Left kidney (tissue), 2 donors: ENCODE data around the gene SRSF2. TPM values are rescaled to one million over a fixed set of nuclear protein-coding genes. Genes with fewer than 3 reads are reported as not detected.
"Not testable (repeated sequence)": the region's sequence is repeated elsewhere in the genome, so short reads cannot be mapped to it uniquely, and the experiment has no call there.

Experiments
- DNase-seq: peaks from one replicate; pipeline ENCODE4 v3.0.0-alpha.2; 2013
- polyA plus RNA-seq: library from polyadenylated mRNA; unstranded; fragments of 120-200 nt; gene quantifications from one replicate; pipeline ENCODE4 v1.2.1, GENCODE V29; 2013; ENCODE audit not compliant: insufficient read length

The SRSF2 gene
- polyA plus RNA-seq, 1 donor, result 473 TPM

DNA sequence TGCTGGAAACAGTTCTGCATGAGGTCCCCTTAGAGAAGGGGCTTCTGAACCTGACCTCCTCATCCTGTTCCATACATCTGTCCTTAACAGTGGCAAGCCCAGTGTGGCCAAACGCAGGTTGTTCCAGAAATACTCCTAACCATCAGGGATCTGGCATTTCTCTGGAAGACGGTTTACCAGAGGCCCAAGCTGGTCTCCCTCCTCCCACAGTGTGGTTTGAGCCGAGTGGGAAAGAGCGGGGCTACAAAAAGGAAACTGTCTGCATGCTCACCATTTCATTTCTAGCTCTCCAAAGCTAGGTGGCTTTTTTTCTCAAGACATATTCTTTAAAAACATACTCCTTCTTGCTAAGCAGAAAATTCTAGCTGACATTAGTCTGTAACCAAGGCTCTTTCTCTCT lies 32.3 kb downstream of the SRSF2 start:
- DNase-seq, result no peak

DNA sequence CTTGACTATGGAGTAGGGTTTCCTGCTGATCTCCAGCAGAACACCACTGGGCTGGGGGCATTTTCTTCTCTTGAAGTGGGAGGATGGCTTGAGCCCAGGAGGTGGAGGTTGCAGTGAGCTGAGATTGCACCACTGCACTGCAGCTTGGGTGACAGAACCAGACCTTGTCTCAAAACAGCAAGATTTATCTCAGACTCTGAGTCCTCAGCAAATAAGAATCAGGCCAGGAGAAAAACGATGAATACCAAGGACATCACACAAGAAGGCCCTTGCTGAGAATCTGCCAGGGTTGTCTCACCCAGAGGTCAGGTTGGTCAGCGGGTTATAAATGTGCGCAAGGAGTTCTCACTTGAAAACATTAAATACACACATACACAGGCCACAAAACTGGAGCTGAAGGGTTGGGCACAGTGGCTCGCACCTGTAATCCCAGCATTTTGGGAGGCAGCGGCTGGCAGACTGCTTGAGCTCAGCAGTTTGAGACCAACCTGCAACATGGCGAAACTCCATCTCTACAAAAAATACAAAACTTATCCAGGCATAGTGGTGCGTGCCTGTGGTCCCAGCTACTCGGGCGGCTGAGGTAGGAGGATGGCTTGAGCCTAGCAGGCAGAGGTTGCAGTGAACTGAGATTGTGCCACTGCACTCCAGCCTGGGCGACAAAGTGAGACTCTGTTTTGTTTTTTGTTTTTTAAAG lies 34.0 kb downstream of the SRSF2 start:
- DNase-seq, result no peak

DNA sequence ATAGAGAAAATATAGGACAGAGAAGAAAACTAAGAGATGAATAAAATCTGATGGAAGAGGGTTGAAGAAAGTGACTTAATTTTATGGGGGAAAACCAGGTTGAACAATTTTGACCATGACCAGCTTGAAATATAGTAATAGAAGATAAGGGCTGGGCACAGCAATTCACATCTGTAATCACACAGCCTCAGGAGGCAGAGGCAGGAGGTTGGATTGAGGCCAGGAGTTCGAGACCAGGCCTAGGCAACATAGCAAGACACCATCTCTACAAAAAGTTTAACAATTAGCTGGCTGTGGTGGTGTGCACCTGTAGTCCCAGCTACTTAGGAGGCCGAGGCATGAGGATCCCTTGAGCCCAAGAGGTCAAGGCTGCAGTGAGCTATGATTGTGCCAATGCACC lies 35.1 kb downstream of the SRSF2 start:
- no peak for DNase-seq

DNA sequence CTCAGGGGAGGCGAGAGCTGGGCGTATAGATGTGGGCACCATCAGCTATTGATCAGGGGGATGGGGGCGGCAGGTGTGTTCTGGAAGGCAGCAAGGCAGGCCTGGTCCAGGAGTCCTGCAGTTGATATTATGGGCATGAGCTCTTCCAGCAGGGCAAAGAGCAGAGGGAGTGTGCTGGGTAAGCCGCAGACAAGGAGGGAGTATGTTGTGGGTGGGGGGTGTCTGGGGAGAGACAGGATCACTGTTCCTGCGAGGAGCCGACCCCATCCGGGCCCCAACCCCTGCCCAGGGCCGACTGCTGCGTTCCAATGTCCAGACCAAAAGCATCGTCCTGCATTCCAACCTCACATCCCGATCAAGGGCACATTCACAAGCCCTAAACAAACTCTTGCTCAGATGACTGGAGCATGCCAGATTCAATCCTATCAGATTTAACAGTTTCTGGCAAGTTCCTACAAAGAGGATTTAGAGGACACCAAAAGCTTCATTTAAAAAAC lies 35.6 kb downstream of the SRSF2 start:
- DNase-seq, result no peak

DNA sequence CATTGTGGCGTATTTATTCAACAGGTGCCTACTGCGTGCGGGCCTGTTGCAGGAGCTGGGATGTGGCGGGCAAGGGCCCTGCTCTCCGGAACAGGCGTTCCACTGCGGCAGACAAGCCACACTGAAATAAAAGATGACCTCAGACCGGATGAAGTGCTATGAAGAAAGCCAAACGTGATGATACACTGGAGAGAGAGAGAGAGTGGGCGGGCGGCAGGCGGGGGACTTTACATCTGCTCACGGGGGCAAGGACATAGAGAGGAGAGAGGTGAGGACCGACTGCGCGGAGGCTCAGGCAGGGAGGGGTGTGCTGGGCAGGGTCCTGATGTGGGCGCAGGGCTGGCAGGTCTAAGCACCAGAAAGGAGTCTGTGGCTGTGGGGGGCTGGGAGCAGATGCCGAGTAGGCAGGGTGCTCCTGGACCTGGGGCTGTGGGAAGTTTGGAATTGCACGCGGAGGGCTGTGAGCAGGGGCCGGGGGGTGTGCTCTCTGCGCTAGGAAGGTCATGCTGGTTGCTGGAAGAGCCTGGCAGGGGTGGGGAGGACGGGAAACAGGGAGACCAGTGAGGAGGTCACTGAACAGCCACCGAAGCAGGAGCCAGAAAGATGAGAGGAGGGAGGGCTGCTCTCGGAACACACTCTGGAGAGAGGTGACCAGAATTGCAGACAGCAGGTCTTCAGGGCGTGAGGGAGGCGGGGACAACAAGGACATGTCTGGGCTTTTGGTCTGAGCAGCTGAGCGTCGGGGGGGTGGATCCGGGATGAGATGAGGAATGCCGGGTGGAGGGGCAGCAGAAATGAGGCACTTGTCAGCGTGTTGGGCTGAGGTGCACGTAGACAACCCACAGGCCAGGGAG lies 36.3 kb downstream of the SRSF2 start:
- DNase-seq, result no peak

DNA sequence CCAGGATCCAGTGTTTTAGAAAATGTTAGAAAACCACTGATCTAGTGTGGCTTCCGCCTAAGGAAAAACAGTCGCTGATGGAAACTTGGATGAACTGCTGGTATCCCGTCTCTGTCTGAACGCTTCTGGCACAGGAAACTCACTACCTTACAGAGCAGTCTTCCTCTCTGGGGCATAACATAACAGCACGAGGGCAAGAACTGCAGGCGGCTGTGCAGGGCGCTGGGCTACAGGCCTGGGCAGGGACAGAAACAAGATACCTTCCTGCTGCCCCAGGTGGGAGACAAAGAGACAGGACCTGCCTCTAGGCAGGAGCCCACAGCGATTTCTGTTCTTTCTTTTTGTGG lies 36.9 kb downstream of the SRSF2 start:
- DNase-seq, result no peak

DNA sequence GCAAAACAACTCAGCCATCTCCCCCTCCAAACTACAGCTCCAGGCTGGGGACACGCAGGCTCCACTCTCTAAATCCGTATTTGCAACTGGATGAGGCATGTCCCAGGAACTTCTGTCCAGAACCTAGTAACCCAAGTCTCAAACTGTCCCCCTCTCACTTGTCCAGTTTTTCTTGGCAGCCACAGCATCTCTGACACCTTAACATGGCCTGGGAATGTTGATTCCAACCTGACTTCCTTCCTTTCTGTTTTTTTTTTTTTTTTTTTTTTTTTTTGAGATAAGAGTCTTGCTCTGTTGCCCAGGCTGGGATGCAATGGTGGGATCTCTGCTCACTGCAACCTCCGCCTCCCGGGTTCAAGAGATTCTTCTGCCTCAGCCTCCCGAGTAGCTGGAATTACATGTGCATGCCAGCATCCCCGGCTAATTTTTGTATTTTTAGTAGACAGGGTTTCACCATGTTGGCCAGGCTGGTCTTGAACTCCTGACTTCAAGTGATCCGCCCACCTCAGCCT lies 38.6 kb downstream of the SRSF2 start:
- DNase-seq, result not testable (repeated sequence)

DNA sequence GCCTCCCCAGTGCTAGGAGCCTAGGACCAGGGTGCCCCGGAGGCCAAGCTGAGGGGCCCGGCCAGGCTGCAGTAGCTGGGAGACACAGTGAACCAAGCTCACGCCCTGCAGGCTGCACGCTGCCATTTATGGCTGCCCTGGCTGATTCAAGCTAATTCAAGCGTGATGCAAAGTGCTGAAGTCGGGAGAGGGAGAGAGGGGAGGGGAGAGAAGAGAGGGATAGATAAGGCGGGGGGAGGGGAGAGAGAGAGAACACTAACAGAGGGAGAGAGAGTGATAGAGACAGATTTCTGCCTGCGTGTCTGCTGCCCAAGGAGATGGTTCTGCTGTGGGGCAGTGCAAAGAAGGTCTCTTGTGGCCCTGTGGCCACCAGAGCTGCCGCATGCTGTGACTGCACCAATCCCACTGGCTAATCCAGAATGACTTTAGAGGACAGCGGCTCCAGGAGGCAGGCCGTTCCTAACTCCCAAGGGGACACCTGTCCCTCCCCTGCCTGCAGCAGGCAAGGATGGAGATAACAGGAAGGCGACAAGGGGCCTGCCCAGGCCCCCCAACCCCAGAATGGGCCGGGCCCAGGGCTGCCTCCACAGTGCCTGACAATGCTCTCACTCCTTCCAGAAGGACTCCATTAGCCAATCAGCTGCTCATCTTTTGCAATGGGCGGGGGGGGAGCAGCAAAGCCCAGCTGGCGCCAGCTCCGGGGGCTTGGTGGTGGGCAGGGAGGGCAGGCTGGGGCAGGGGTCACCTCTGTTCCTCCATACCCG lies 39.2 kb downstream of the SRSF2 start:
- DNase-seq, result no peak

DNA sequence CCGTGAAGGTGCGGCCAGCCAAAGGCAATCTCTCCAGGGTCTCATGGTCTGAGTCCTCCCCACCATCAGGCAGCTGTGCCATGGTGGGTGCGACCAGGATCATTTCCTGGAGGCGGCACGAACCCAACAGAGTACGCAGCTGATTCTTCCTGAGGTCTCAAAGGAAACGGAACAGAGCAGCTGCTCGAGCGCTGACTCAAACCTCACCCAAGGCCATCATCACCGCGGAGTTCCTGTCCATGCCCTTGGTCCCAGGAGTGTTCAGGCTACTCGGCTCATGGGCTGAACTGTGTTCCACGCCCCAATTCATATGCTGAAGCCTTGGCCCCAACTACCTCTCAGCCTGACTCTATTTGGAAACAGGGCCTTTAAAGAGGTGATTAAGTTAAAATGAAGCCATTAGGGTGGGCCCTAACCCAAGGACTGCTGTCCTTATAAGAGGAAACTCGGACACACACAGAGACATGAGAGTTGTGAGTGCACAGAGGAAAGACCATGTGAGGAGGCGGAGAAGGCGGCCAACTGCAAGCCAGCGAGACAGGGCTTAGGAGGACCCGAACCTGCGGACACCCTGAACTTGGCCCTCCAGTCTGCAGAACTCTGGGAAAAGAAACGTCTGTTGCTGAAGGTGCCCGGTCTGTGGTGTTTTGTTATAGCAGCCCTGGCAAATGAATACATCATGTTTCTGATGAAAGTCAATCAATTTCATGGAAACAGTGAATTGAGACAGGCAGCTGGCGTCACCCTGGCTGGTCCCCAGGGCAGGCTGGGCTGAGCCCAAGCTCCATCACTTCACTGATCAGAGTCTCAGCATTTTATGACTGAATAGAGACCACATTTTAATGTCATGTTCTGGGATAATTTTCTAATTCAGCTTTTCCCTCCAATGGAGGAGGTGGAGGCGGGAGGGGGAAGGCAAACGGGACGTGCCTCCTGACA lies 40.1 kb downstream of the SRSF2 start:
- DNase-seq, result no peak

DNA sequence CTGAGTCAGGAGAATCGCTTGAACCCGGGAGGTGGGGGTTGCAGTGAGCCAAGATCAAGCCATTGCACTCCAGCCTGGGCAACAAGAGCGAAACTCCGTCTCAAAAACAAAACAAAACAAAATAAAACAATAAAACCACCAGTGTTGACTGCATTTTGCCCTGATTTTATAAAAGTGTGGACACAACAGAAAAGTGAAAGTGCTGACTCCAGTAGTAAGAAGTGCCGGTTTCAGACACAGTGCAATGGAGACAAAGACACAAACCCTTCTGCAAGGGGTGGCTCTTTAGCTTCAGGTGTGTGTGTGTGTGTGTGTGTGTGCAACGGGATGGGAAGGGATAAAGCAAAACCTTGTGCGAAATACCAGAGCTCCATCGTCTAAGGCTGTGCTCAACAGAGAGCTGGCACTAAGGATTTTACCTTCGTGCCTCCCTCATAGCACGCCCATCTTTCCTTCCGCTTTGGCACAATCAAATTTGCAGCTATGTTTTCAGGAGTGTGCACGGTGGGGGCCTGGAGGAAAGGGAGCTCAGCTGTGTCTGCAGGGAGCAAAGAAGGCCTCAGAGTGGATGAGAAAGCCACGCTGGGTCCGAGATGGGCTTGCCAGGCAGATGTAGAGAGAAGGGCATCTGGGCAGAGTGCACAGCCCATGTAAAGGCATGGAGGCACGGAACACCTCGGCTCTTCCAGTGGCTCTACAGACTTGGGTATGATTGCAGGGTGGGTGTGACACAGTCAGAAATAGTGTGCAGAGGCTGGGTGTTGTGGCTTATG lies 41.9 kb downstream of the SRSF2 start:
- DNase-seq, result no peak

DNA sequence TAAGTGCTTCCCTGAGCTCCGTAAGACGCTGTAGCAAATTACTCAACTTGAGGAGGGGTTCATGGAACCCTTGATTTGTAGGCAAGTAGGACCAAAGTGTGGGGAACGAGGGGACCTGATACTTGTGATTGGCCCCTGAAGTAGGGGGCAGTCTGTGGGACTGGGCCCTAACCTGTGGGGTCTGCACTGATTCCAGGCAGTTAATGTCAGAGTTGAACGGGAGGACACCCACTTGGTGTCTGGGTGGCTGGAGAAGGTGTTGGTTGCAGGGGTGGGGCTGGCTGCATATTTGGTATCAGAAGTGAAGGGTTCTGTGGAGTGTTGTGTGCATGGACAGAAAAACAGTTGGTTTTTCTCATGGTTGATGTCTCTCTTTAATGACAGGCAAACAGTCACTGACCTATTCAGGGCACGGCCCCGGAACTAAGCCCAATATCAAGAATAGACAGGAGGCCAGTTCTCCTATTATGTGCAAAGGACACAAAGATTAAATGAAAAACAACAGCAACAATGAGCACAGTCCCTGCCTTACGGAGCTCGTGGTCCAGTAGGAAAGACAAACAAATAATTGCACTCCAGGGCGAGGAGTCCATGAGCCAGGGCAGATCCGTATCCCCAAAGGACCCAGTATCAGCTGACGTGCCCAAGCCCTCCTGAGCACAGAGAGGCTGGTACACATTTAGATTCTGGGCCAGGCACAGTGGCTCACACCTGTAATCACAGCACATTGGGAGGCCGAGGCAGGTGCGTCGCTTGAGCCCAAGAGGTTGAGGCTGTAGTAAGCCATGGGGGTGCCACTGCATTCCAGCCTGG lies 45.5 kb downstream of the SRSF2 start:
- DNase-seq, result no peak

DNA sequence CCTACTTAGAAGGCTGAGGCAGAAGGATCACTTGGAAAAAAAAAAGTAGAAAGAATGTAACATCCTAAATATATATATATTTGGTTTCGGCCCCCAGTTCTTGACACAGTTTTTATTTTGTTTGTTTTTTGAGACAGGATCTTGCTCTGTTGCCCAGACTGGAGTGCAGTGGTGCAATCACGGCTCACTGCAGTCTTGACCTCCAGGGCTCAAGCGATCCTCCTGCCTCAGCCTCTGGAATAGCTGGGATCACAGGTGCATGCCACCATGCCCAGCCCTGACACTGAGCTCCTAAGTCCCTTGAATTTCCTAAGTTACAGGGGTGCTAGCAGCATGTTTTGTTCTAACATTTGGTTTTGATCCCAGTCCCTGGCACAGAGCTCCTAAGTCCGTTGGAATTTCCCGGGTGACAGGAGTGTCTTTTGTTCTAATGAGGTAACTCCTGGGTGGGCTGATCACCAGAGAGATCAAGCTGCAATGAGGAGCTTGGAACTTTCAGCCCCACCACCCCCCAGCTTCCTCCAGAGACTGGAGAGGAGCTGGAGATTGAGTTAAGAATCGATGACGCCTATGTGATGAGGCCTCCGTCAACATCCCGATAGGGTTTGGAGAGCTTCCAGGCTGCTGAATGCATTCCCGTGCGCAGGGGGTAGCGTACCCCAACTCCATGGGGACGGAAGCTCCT lies 46.4 kb downstream of the SRSF2 start:
- no peak for DNase-seq

DNA sequence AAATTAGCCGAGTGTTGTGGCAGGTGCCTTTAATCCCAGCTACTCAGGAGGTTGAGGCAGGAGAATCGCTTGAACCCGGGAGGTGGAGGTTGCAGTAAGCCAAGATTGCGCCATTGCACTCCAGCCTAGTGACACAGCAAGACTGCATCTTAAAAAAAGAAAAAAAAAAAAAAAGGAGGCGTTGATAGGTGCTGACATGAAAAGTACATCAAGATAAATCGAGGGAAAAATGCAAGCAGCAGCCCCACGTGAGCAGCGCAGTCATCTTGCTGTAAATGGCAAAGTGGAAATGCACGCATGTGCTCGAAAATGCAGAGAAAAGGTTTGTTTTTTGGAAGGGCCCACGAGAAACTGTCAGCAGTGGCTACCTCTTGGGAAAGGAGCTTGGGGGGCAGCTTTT lies 47.3 kb downstream of the SRSF2 start:
- DNase-seq, result no peak

DNA sequence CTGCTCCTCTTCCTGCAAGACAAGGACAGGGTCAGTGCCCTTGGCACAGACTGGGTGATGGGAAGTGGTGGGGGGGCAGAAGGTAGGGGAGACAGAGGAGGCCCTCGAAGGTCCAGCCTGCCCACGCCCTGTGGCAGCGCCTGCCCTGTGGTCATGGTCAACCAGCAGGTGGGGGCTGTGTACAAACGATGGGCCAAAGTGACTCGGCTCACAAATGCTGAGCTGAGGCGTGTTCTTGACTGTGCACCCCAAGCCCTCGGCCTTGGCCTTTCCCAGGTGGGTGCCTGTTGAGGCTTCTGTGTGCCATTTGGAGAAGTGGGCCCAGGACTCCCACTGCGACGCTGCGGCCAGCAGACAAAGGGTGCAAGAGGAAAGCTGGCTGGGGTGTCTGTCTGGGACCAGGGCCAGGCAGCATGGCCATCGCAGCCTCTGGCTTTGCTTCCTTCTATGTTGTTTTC lies 48.9 kb downstream of the SRSF2 start:
- DNase-seq, result no peak

DNA sequence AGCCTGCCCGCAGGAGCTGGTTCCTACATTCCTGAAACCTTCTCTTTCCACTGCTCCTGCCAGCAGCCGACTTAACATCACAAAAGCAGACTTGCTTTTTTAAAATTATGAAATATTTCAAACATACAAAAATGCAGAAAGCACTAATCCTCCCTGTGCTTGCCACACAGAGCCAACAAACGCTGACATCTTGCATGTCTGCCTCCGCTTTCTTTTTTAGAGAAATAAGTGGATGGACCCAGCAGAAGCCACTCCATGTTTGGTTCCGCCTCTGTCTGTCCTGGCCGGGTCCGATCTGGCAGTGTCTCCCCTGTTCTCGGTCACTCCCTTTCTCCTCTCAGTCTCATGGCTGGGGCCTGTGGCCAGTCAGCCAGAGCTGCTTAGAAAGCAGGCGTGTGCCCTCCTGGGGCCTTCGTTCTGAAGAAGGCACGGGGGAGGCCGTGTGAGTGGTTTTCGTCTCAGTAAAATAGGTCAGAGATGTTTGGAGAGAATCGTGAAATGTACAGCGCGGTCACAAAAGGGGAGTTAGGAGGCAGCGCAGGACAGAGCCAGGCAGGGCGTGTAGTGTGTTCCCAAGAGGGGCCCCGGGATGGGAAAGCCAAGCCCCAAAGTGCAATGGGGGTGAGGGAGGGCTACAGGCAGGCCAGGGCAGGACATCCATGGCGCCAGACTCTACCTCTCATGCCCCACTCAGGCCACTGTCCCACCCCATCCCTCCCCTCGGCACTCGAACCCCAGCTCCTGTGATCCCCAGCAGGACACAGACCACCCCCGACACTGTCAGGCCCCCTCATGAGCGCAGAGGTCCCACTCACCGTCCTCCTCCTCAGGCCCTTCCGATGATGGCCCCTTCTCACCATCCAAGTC lies 49.6 kb downstream of the SRSF2 start:
- no peak for DNase-seq

DNA sequence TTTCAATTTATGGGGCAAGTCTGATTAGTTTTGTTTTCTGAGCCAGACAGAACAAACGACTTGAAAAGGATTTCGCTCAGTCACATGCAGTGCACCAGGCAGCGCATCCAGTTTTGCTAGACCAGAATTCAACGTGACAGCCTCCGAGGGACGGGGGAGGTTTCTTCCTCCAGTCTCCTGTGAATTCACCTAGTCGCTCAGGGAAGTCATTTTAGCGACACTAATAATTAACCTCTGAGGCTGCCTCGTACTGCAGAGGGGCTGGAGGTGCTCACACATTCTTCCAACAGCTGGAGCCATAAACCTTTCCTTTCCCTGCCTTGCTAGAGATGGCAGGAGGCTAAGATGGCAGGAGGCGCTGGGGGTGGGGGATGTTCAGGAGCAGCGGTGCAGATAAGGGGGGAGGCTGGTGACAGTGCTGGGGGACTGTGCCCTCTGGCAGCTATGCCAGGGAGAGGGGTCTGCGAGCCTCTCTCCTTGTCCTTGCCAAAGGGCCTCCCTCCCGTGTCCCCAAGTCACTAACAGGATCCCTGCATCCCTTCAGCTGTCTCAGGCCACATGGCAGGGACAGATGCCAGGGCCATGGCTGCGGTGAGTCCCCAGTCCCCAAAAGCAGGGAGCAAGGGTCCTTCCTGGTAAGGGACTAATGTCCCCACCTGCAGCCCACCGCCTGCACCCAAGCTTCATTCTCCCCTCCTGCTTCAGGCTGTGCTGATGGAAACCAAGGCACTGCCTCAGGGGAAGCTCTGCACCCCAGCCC lies 50.4 kb downstream of the SRSF2 start:
- peak; percentile 83 for DNase-seq

DNA sequence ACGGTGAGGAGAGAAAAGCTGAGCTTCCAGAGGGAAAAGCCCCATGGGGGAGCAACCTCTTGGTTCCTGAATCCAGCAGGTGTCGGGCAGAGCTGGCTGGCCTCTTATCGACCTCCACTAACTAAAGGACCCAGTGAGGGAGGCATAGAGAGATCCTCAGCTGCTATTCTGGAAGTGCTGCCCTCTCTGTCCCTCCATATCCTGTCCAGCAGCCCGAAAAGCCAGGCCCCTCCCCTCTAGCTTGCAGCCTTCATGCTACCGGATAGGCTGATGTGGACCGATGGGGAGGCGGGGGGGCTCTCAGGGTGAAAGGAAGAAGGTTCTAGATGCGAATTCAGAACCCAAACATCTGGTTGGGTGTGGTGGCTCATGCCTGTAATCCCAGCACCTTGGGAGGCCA lies 51.3 kb downstream of the SRSF2 start:
- DNase-seq, result no peak
